ENCODE data around the gene ATP6V0C.

Gene ATP6V0C

GRCh38 chr16:2507665-2508064 lies 6.1 kb upstream of the ATP6V0C start:
- no peak for TF ChIP-seq CTCF (IDR thresholded peaks at IDR 0.05; ENCODE audit: insufficient read depth, missing control alignments)
- DNase-seq (ENCODE audit: insufficient read length, low spot score) = no peak
- no peak for FAIRE-seq

- FAIRE-seq = no peak
- TF ChIP-seq CTCF (IDR thresholded peaks at IDR 0.05; ENCODE audit: insufficient read depth, missing control alignments) = no peak
- no peak for DNase-seq (ENCODE audit: insufficient read length, low spot score)
Observed at GRCh38 chr16:2508722-2509400, 4.9 kb upstream of the ATP6V0C start.

GRCh38 chr16:2511128-2511800 lies 2.5 kb upstream of the ATP6V0C start:
- FAIRE-seq (no peak), DNase-seq (ENCODE audit: insufficient read length, low spot score) (no peak)
- no peak for TF ChIP-seq CTCF (IDR thresholded peaks at IDR 0.05; ENCODE audit: insufficient read depth, missing control alignments)

GRCh38 chr16:2511996-2512734 lies 1.6 kb upstream of the ATP6V0C start:
- no peak for FAIRE-seq
- TF ChIP-seq CTCF (IDR thresholded peaks at IDR 0.05; ENCODE audit: insufficient read depth, missing control alignments) = no peak
- DNase-seq (ENCODE audit: insufficient read length, low spot score) = no peak

GRCh38 chr16:2512735-2513404 lies 882 bp upstream of the ATP6V0C start:
- DNase-seq (ENCODE audit: insufficient read length, low spot score) (no peak), FAIRE-seq (no peak)
- no peak for TF ChIP-seq CTCF (IDR thresholded peaks at IDR 0.05; ENCODE audit: insufficient read depth, missing control alignments)

- TF ChIP-seq CTCF (IDR thresholded peaks at IDR 0.05; ENCODE audit: insufficient read depth, missing control alignments) = no peak
- FAIRE-seq = no peak
- no peak for DNase-seq (ENCODE audit: insufficient read length, low spot score)
Observed at GRCh38 chr16:2514333-2515179, 804 bp downstream of the ATP6V0C start.
